Left forelimb (tissue), 1 donor: ENCODE data around the gene ERBB2.

ENCODE experiments used
- DNase-seq: peaks from one replicate; pipeline ENCODE4 v3.0.0-alpha.2; 2018; ENCODE audit warnings: low spot score

The ERBB2 gene

GRCh38 chr17:39665642-39666224 is 34.1 kb upstream of the ERBB2 start:
- peak; percentile 64 for DNase-seq

- no peak for DNase-seq
These were observed 33.6 kb upstream of the ERBB2 start for GRCh38 chr17:39666231-39666600.

- DNase-seq = peak; percentile 63
These were observed 33.1 kb upstream of the ERBB2 start for GRCh38 chr17:39666601-39667261.

- peak; percentile 64 for DNase-seq
These were observed 32.5 kb upstream of the ERBB2 start for GRCh38 chr17:39667262-39667944.

- peak; percentile 75 for DNase-seq
These were observed 31.6 kb upstream of the ERBB2 start, which contains the start of gene PNMT for GRCh38 chr17:39667945-39668924. PNMT (plus strand) TSS chr17:39668453; CDS start chr17:39668476, 23 bp downstream.

GRCh38 chr17:39669897-39670735 is 29.7 kb upstream of the ERBB2 start:
- no peak for DNase-seq

GRCh38 chr17:39670746-39671145 is 29.1 kb upstream of the ERBB2 start:
- DNase-seq = no peak

GRCh38 chr17:39671651-39672521 is 28.0 kb upstream of the ERBB2 start:
- DNase-seq = no peak

- no peak for DNase-seq
These were observed 27.1 kb upstream of the ERBB2 start for GRCh38 chr17:39672522-39673334.

GRCh38 chr17:39673335-39674081 is 26.4 kb upstream of the ERBB2 start:
- DNase-seq = no peak

- no peak for DNase-seq
These were observed 25.7 kb upstream of the ERBB2 start for GRCh38 chr17:39674179-39674578.

GRCh38 chr17:39674702-39675389 is 25.0 kb upstream of the ERBB2 start:
- DNase-seq = no peak

GRCh38 chr17:39675390-39676082 is 24.3 kb upstream of the ERBB2 start:
- DNase-seq = no peak

- DNase-seq = no peak
These were observed 23.6 kb upstream of the ERBB2 start for GRCh38 chr17:39676198-39676819.

GRCh38 chr17:39677072-39677471 is 22.8 kb upstream of the ERBB2 start:
- no peak for DNase-seq

GRCh38 chr17:39677542-39678339 is 22.1 kb upstream of the ERBB2 start:
- DNase-seq = no peak
